Naive thymus-derived CD4-positive, alpha-beta T cell (primary cell): ENCODE measurements around the gene ZNF175. TPM values are rescaled to one million over a fixed set of nuclear protein-coding genes. Genes with fewer than 3 reads are reported as not detected.

Experiments
- ATAC-seq: fragments of 150-1000 bp; cut with Tn5 transposase; 2 replicates; pipeline ENCODE4 v1.10.0; 2021; ENCODE audit warnings: mild to moderate bottlenecking, moderate library complexity
- CTCF ChIA-PET: fragments of 350-600 bp; sonication (Branson Sonifier 250); formaldehyde crosslinking; loops from one replicate; lab custom pipeline; 2021; ENCODE audit warnings: antibody characterized with exemption; lab: Charles Lee
- POLR2A ChIA-PET: fragments of 350-600 bp; sonication (Branson Sonifier 250); formaldehyde crosslinking; loops from one replicate; lab custom pipeline; 2021; ENCODE audit warnings: antibody characterized with exemption, inconsistent platforms; lab: Charles Lee
- DNase-seq, 9 donors: peaks; one replicate each; pipeline versions ENCODE4 v3.0.0 to v3.0.0-alpha.2; 2020 to 2022; ENCODE audit warnings: mixed read lengths in 1 of 9
- H3K27ac ChIP-seq: one replicate; pipeline ENCODE4 v1.7.0; 2013; ENCODE audit warnings: mild to moderate bottlenecking, low read depth, low read length, moderate library complexity
- H3K27me3 ChIP-seq, 2 donors: one replicate each; pipeline ENCODE4 v1.7.0; 2013; ENCODE audit warnings: low read length in 2 of 2, mild to moderate bottlenecking in 2 of 2, moderate library complexity in 2 of 2; ENCODE audit not compliant: control insufficient read depth in 2 of 2, insufficient read depth in 2 of 2
- H3K36me3 ChIP-seq, 3 experiments: 1 replicate in 2 of 3; 2 replicates in 1 of 3; pipeline ENCODE4 v1.7.0; 2013; ENCODE audit warnings: low read length in 3 of 3, mild to moderate bottlenecking in 3 of 3, moderate library complexity in 1 of 3; ENCODE audit not compliant: insufficient read depth in 3 of 3, control insufficient read depth in 2 of 3
- H3K4me1 ChIP-seq, 2 donors: one replicate each; pipeline ENCODE4 v1.7.0; 2013; ENCODE audit warnings: low read length in 2 of 2, mild to moderate bottlenecking in 2 of 2, moderate library complexity in 1 of 2; ENCODE audit not compliant: control insufficient read depth in 2 of 2, insufficient read depth in 2 of 2
- H3K4me3 ChIP-seq: 2 replicates; pipeline ENCODE4 v1.7.0; 2013; ENCODE audit warnings: mild to moderate bottlenecking, low read length
- H3K9me3 ChIP-seq, 3 experiments: 1 replicate in 2 of 3; 2 replicates in 1 of 3; pipeline ENCODE4 v1.7.0; 2013; ENCODE audit warnings: low read length in 3 of 3; ENCODE audit not compliant: control insufficient read depth in 2 of 3
- H3K27ac Mint-ChIP-seq, 9 donors: one replicate each; pipeline ENCODE4 v1.8.0; 2020 to 2022; ENCODE audit warnings: mixed read lengths in 9 of 9, mild to moderate bottlenecking in 8 of 9, moderate library complexity in 5 of 9, inconsistent platforms in 2 of 9
- H3K27me3 Mint-ChIP-seq, 5 donors: one replicate each; pipeline ENCODE4 v1.8.0; 2021 to 2022; ENCODE audit warnings: mixed read lengths in 5 of 5, mild to moderate bottlenecking in 1 of 5
- H3K36me3 Mint-ChIP-seq, 5 donors: one replicate each; pipeline ENCODE4 v1.8.0; 2020 to 2022; ENCODE audit warnings: mixed read lengths in 5 of 5, mild to moderate bottlenecking in 3 of 5, inconsistent platforms in 1 of 5
- H3K4me1 Mint-ChIP-seq, 7 donors: one replicate each; pipeline ENCODE4 v1.8.0; 2020 to 2022; ENCODE audit warnings: mixed read lengths in 7 of 7, mild to moderate bottlenecking in 3 of 7, inconsistent platforms in 1 of 7
- H3K4me3 Mint-ChIP-seq, 10 donors: one replicate each; pipeline ENCODE4 v1.8.0; 2020 to 2022; ENCODE audit warnings: mild to moderate bottlenecking in 10 of 10, mixed read lengths in 10 of 10, moderate library complexity in 6 of 10, inconsistent platforms in 2 of 10
- H3K9me3 Mint-ChIP-seq, 11 donors: one replicate each; pipeline ENCODE4 v1.8.0; 2020 to 2022; ENCODE audit warnings: mixed read lengths in 11 of 11, mild to moderate bottlenecking in 4 of 11, inconsistent platforms in 1 of 11, moderate library complexity in 1 of 11
- intact Hi-C, 2 donors: fragments of 100-400 bp; cut with micrococcal nuclease; formaldehyde crosslinking; loops; one replicate each; pipeline ENCODE4 v1.15.1; 2023
- polyA plus RNA-seq, 2 donors: library from polyadenylated mRNA; unstranded; fragments of 300-500 nt; fragmentation: Illumina TruSeq; gene quantifications; one replicate each; pipeline ENCODE4 v1.2.3, GENCODE V29; 2021
- total RNA-seq, 6 experiments: library from RNA in 5 of 6; stranded (reverse) in 5 of 6; gene quantifications; 1 replicate in 5 of 6; 2 replicates in 1 of 6; pipeline ENCODE4 v1.2.3 and lab custom pipeline; 2021 to 2026

ZNF175 gene
- total and polyA plus RNA-seq, 7 experiments from 2014 or later = 2.6 to 19.1 (median 7.1) TPM

GRCh38 chr19:51599084-51599483 lies 28.0 kb downstream of the ZNF175 start:
- peaks cover 9 to 26% (median 15%) of the 10 kb centered on the region in 7 donors for H3K4me1 Mint-ChIP-seq
- intact Hi-C loops = no loop called here

GRCh38 chr19:51600940-51601580 lies 30.0 kb downstream of the ZNF175 start:
- Histone ChIP-seq H3K4me3 (no peak overlapping the region), H3K4me1 (no peaks in the 10 kb centered on the region), H3K27me3 (no peaks in the 10 kb centered on the region), H3K27ac (no peak overlapping the region), H3K36me3 (no peaks in the 10 kb centered on the region), H3K9me3 (no peaks in the 10 kb centered on the region)
- POLR2A ChIA-PET = no interaction called here
- no peak overlapping the region for H3K27ac Mint-ChIP-seq
- H3K27me3 Mint-ChIP-seq = peaks cover 27 to 50% (median 41%) of the 10 kb centered on the region in 5 donors
- H3K4me3 Mint-ChIP-seq = peak overlapping the region in 2 of 10 donors; percentile 21 to 27
- ATAC-seq = peak; percentile 49
- peaks cover 0 to 35% (median 10%) of the 10 kb centered on the region in 11 donors for H3K9me3 Mint-ChIP-seq
- intact Hi-C loops = no loop called here
- H3K4me1 Mint-ChIP-seq = peaks cover 0 to 12% (median 0%) of the 10 kb centered on the region in 7 donors
- no peak for DNase-seq
- H3K36me3 Mint-ChIP-seq = peaks cover 0 to 37% (median 13%) of the 10 kb centered on the region in 5 donors
- CTCF ChIA-PET = no interaction called here

More at GRCh38 chr19:51599084-51599483, 28.0 kb downstream of the ZNF175 start:
- Mint-ChIP-seq H3K27me3 (peaks cover 27 to 46% (median 41%) of the 10 kb centered on the region in 5 donors), H3K4me3 (no peak overlapping the region), H3K27ac (no peak overlapping the region), H3K36me3 (peaks cover 1 to 41% (median 17%) of the 10 kb centered on the region in 5 donors), H3K9me3 (peaks cover 0 to 26% (median 6%) of the 10 kb centered on the region in 11 donors)
- no peaks in the 10 kb centered on the region for H3K9me3 ChIP-seq
- CTCF ChIA-PET = no interaction called here
- ATAC-seq = no peak
- H3K27me3 ChIP-seq = no peaks in the 10 kb centered on the region
- no peak overlapping the region for H3K27ac ChIP-seq
- H3K4me3 ChIP-seq = no peak overlapping the region
- no peak for DNase-seq
- peaks cover 0 to 7% of the 10 kb centered on the region in 2 donors for H3K4me1 ChIP-seq
- H3K36me3 ChIP-seq = no peaks in the 10 kb centered on the region
- POLR2A ChIA-PET = no interaction called here

DNA sequence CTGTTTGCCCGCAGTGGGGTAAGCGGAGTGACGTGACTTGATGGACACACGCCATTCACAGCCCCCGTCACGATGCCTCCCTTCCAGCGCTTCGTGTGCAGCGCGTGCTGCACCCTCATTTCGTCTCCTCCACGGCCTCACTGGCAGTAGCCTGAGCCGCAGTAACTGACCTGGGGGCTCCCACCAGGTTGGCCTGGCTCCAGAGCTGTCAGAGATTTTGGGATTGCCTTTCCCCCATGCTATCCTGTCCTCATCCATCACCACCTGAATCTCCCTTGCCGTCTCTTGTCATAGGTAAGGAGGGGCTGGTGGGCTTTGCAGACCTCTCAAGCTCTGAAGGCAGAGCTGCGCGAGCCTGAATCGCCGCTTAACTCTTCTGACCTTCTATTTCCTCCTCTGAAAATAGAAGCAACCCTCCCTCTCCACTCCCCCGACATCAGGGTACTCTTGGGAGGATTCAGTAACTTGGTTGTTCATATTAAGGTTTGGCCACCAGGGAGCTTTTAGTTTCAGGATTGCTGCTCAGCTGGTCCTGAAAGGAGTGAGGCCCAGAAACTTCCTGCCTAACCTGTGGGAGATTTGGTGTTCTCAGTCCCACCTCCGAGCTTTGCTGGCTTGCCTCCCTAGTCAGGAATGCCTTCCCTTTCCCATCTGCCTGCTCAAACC lies 31.2 kb downstream of the ZNF175 start:
- H3K9me3 Mint-ChIP-seq = peaks cover 0 to 44% (median 13%) of the 10 kb centered on the region in 11 donors
- Histone ChIP-seq H3K36me3 (no peaks in the 10 kb centered on the region), H3K9me3 (no peaks in the 10 kb centered on the region), H3K4me3 (no peak overlapping the region), H3K4me1 (no peaks in the 10 kb centered on the region), H3K27me3 (no peaks in the 10 kb centered on the region), H3K27ac (no peak overlapping the region)
- POLR2A ChIA-PET = no interaction called here
- H3K36me3 Mint-ChIP-seq = peaks cover 0 to 31% (median 14%) of the 10 kb centered on the region in 5 donors
- peaks cover 27 to 46% (median 38%) of the 10 kb centered on the region in 5 donors for H3K27me3 Mint-ChIP-seq
- DNase-seq = no peak
- intact Hi-C loops = no loop called here
- H3K4me3 Mint-ChIP-seq = peak overlapping the region in 3 of 10 donors; percentile 21 to 54 (median 39)
- CTCF ChIA-PET = interaction anchor here (1.0 kb wide), 1 partner anchor 21 kb away, joined by 3 read pairs; no protein-coding TSS in a partner anchor
- H3K27ac Mint-ChIP-seq = no peak overlapping the region
- peaks cover 0 to 12% (median 3%) of the 10 kb centered on the region in 7 donors for H3K4me1 Mint-ChIP-seq
- no peak for ATAC-seq

DNA sequence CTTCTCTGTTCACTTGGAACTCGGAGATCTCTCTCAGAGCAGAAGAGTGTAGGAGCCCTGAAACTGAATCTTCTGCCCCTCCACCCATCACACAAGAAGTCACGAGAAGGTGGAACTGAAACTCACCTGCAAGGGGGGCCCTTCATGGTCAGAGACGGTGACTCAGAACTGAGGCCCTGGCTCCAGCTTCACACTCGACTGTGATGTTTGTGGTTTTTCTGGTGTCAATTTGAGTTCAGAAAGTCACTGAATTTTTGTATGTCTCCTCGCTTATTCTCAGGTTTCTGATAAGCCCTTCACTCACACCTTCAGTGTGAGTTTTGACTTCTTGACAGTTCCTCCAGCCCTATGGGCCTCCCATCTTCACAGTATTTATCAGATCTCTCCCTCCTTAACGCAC lies 36.0 kb downstream of the ZNF175 start:
- no peak overlapping the region for H3K27ac Mint-ChIP-seq
- peaks cover 0 to 28% (median 20%) of the 10 kb centered on the region in 5 donors for H3K36me3 Mint-ChIP-seq
- ATAC-seq (peak; percentile 45), DNase-seq (no peak)
- Histone ChIP-seq H3K27ac (no peak overlapping the region), H3K27me3 (no peaks in the 10 kb centered on the region), H3K4me1 (no peaks in the 10 kb centered on the region), H3K36me3 (no peaks in the 10 kb centered on the region), H3K4me3 (no peak overlapping the region), H3K9me3 (no peaks in the 10 kb centered on the region)
- intact Hi-C loops = loop anchor here in 1 of 2 donors (5.0 kb wide), 1 partner anchor 185 kb away; no protein-coding TSS in a partner anchor
- CTCF ChIA-PET = no interaction called here
- POLR2A ChIA-PET = no interaction called here
- H3K4me1 Mint-ChIP-seq = peaks cover 0 to 5% (median 0%) of the 10 kb centered on the region in 7 donors
- H3K4me3 Mint-ChIP-seq = no peak overlapping the region
- H3K27me3 Mint-ChIP-seq = peaks cover 15 to 58% (median 47%) of the 10 kb centered on the region in 5 donors
- peaks cover 8 to 76% (median 22%) of the 10 kb centered on the region in 11 donors for H3K9me3 Mint-ChIP-seq

GRCh38 chr19:51607920-51608562 lies 37.0 kb downstream of the ZNF175 start:
- H3K27ac Mint-ChIP-seq = no peak overlapping the region
- peak; percentile 88 for ATAC-seq
- Histone ChIP-seq H3K9me3 (peaks cover 0 to 8% (median 0%) of the 10 kb centered on the region in 3 experiments), H3K4me1 (no peaks in the 10 kb centered on the region), H3K36me3 (no peaks in the 10 kb centered on the region), H3K27ac (no peak overlapping the region), H3K4me3 (no peak overlapping the region), H3K27me3 (no peaks in the 10 kb centered on the region)
- peaks cover 6 to 60% (median 52%) of the 10 kb centered on the region in 5 donors for H3K27me3 Mint-ChIP-seq
- H3K9me3 Mint-ChIP-seq = peaks cover 11 to 80% (median 29%) of the 10 kb centered on the region in 11 donors
- no peak overlapping the region for H3K4me3 Mint-ChIP-seq
- ChIA-PET CTCF (no interaction called here), POLR2A (no interaction called here)
- peaks cover 0 to 30% (median 21%) of the 10 kb centered on the region in 5 donors for H3K36me3 Mint-ChIP-seq
- intact Hi-C loops = loop anchor here (2.0 to 5.0 kb wide), 2 partner anchors 171 to 186 kb away; no protein-coding TSS in a partner anchor
- DNase-seq = peak in 8 of 9 donors; percentile 19 to 75 (median 36)
- peaks cover 0 to 5% (median 0%) of the 10 kb centered on the region in 7 donors for H3K4me1 Mint-ChIP-seq

DNA sequence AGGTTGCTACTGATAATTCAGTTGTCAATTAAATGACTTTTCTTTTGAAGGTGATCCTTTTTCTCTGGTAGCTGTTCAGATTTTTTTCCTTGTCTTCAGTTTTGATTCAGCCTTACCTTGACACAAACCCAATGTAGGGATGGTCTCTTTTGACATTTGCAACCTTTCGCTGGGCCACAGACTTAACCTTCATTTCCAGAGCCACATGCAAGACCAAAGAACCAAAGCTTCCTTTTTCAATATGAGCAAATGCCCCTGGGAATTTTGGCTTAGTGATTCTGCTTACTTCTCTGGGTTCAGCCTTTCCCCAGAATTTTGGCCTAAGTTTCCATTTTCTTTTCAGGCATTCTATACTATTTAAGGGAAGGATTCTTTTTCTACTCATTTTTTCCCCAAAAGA lies 39.5 kb downstream of the ZNF175 start:
- peaks cover 0 to 12% (median 0%) of the 10 kb centered on the region in 3 experiments for H3K9me3 ChIP-seq
- CTCF ChIA-PET = interaction anchor here (0.6 kb wide), 1 partner anchor 763 kb away, joined by 4 read pairs; no protein-coding TSS in a partner anchor
- intact Hi-C loops = no loop called here

More for the DNA sequence above, 39.5 kb downstream of the ZNF175 start:
- no peaks in the 10 kb centered on the region for H3K27me3 ChIP-seq
- Mint-ChIP-seq H3K9me3 (peaks cover 12 to 75% (median 26%) of the 10 kb centered on the region in 11 donors), H3K36me3 (peaks cover 0 to 22% (median 11%) of the 10 kb centered on the region in 5 donors), H3K27ac (no peak overlapping the region), H3K4me1 (peaks cover 0 to 5% (median 0%) of the 10 kb centered on the region in 7 donors), H3K27me3 (peaks cover 3 to 72% (median 69%) of the 10 kb centered on the region in 5 donors), H3K4me3 (no peak overlapping the region)
- ATAC-seq (no peak), DNase-seq (no peak)
- POLR2A ChIA-PET = no interaction called here
- H3K4me3 ChIP-seq = no peak overlapping the region
- no peak overlapping the region for H3K27ac ChIP-seq
- no peaks in the 10 kb centered on the region for H3K4me1 ChIP-seq
- no peaks in the 10 kb centered on the region for H3K36me3 ChIP-seq
